ENCODE measurements around the gene SGK2. TPM values are rescaled to one million over a fixed set of nuclear protein-coding genes. Genes with fewer than 3 reads are reported as not detected.

SGK2 gene
- total and polyA plus RNA-seq, 2 experiments from 2014 or later: 0.42 TPM; not detected in 1

DNA sequence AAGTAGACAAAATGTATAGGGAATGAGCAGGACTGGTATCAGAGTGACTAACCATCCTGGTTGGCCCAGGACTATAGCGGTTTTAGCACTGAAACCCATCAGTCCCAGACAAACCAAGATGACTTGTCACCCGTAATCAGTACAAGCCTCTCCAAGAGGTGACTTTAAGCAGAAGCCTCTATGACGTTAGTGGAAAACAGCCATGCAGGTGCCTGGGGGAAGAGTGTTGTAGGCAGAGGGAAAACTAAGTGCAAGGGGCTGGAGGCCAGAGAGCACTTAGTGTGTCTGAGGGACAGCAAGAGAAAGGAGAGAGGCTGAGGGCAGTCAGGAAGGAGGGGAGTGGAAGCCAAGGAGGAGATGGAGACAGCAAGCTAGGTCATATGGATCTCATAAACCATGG lies 2.1 kb downstream of the SGK2 start (continued):
- TF ChIP-seq CTCF (conservative IDR thresholded peaks at IDR 0.05; ENCODE audit: low read depth in 2 of 2) (no peak), ZNF331 (CRISPR knock-in tag; IDR thresholded peaks at IDR 0.05; ENCODE audit: low read depth) (no peak), STAT1 (IDR thresholded peaks at IDR 0.05; ENCODE audit: unreplicated experiment) (no peak), EZH2 (IDR thresholded peaks at IDR 0.05; ENCODE audit: low read depth, unreplicated experiment) (no peak), EZH2phosphoT487 (IDR thresholded peaks at IDR 0.05; ENCODE audit: unreplicated experiment) (no peak)

GRCh38 chr20:43563429-43563828 lies 4.6 kb downstream of the SGK2 start:
- no peaks in the 10 kb centered on the region for H4K20me1 ChIP-seq (replicated peaks; ENCODE audit: insufficient read depth)
- Mint-ChIP-seq H3K9me3 (no peaks in the 10 kb centered on the region), H3K27ac (no peak overlapping the region), H3K36me3 (ENCODE audit: low read depth) (no peaks in the 10 kb centered on the region), H3K27me3 (ENCODE audit: insufficient read depth, low read depth, poor library complexity) (peaks cover 6% of the 10 kb centered on the region), H3K4me3 (no peak overlapping the region), H3K4me1 (no peaks in the 10 kb centered on the region)
- no peak overlapping the region for H3K4me2 ChIP-seq
- H3K79me2 ChIP-seq (replicated peaks; ENCODE audit: insufficient read depth): no peaks in the 10 kb centered on the region
- H3K4me1 ChIP-seq (ENCODE audit: insufficient read depth): no peaks in the 10 kb centered on the region
- H3K9me2 ChIP-seq (ENCODE audit: insufficient read depth): no peaks in the 10 kb centered on the region
- no peaks in the 10 kb centered on the region for H3K36me3 ChIP-seq (ENCODE audit: insufficient read depth)
- DNase-seq (ENCODE audit: low spot score): no peak
- no peak for ATAC-seq
- H3K27ac ChIP-seq (ENCODE audit: low read depth): no peak overlapping the region
- H3K4me3 ChIP-seq: no peak overlapping the region
- H3K27me3 ChIP-seq (ENCODE audit: insufficient read depth): no peaks in the 10 kb centered on the region
- no peaks in the 10 kb centered on the region for H3F3A ChIP-seq (replicated peaks; ENCODE audit: low read depth)
- TF ChIP-seq CTCF (conservative IDR thresholded peaks at IDR 0.05; ENCODE audit: low read depth in 2 of 2) (0 out of 4 replicates have a peak, but pooled peaks of 1 of the 2 experiments have one; percentile 12), POLR2AphosphoS5 (IDR thresholded peaks at IDR 0.05; ENCODE audit: low read depth) (no peak)
- H2AFZ ChIP-seq: no peak overlapping the region

DNA sequence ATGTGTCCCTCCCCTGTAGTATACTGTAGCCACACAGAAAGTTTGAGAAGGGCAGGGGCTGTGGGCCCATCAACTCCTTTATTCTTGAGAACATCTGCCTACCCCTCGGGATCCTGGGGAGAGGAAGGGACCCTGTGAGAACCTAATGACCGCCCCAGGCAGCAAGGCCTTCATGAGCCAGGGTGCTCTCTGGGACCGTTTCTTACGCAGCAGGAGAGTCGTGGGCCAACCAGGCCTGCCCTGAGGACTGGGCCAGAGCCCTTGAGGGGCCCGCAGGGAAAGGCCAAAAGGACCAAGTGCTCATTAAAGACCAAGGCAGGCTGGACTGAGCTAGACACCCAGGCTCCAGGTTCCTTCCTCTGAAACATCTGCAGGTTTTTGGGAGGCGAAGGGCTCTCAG lies 5.2 kb downstream of the SGK2 start:
- Histone ChIP-seq H3K9me2 (ENCODE audit: insufficient read depth) (no peaks in the 10 kb centered on the region), H4K20me1 (replicated peaks; ENCODE audit: insufficient read depth) (no peaks in the 10 kb centered on the region), H3K27me3 (ENCODE audit: insufficient read depth) (no peaks in the 10 kb centered on the region), H3K4me1 (ENCODE audit: insufficient read depth) (no peaks in the 10 kb centered on the region), H3K27ac (ENCODE audit: low read depth) (no peak overlapping the region), H3K4me2 (no peak overlapping the region), H3K36me3 (ENCODE audit: insufficient read depth) (no peaks in the 10 kb centered on the region), H3K79me2 (replicated peaks; ENCODE audit: insufficient read depth) (no peaks in the 10 kb centered on the region), H3K4me3 (no peak overlapping the region), H3F3A (replicated peaks; ENCODE audit: low read depth) (no peaks in the 10 kb centered on the region), H2AFZ (no peak overlapping the region)
- Mint-ChIP-seq H3K4me3 (no peak overlapping the region), H3K36me3 (ENCODE audit: low read depth) (no peaks in the 10 kb centered on the region), H3K27ac (no peak overlapping the region), H3K4me1 (no peaks in the 10 kb centered on the region), H3K9me3 (no peaks in the 10 kb centered on the region), H3K27me3 (ENCODE audit: insufficient read depth, low read depth, poor library complexity) (peaks cover 3% of the 10 kb centered on the region)
- ATAC-seq (no peak), DNase-seq (ENCODE audit: low spot score) (no peak)
- TF ChIP-seq CREB1 (CRISPR knock-in tag; IDR thresholded peaks at IDR 0.05; ENCODE audit: low read depth) (no peak), JUNB (IDR thresholded peaks at IDR 0.05; ENCODE audit: unreplicated experiment) (no peak), CTCF (conservative IDR thresholded peaks at IDR 0.05; ENCODE audit: low read depth in 2 of 2) (no peak), ZNF331 (CRISPR knock-in tag; IDR thresholded peaks at IDR 0.05; ENCODE audit: low read depth) (no peak), ZNF114 (CRISPR knock-in tag; IDR thresholded peaks at IDR 0.05) (no peak), ETS1 (IDR thresholded peaks at IDR 0.05) (no peak), EZH2phosphoT487 (IDR thresholded peaks at IDR 0.05; ENCODE audit: unreplicated experiment) (no peak), STAT1 (IDR thresholded peaks at IDR 0.05; ENCODE audit: unreplicated experiment) (no peak)
- TF ChIP-seq, protein P1, sequence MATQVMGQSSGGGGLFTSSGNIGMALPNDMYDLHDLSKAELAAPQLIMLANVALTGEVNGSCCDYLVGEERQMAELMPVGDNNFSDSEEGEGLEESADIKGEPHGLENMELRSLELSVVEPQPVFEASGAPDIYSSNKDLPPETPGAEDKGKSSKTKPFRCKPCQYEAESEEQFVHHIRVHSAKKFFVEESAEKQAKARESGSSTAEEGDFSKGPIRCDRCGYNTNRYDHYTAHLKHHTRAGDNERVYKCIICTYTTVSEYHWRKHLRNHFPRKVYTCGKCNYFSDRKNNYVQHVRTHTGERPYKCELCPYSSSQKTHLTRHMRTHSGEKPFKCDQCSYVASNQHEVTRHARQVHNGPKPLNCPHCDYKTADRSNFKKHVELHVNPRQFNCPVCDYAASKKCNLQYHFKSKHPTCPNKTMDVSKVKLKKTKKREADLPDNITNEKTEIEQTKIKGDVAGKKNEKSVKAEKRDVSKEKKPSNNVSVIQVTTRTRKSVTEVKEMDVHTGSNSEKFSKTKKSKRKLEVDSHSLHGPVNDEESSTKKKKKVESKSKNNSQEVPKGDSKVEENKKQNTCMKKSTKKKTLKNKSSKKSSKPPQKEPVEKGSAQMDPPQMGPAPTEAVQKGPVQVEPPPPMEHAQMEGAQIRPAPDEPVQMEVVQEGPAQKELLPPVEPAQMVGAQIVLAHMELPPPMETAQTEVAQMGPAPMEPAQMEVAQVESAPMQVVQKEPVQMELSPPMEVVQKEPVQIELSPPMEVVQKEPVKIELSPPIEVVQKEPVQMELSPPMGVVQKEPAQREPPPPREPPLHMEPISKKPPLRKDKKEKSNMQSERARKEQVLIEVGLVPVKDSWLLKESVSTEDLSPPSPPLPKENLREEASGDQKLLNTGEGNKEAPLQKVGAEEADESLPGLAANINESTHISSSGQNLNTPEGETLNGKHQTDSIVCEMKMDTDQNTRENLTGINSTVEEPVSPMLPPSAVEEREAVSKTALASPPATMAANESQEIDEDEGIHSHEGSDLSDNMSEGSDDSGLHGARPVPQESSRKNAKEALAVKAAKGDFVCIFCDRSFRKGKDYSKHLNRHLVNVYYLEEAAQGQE (IDR thresholded peaks at IDR 0.05; ENCODE audit: unreplicated experiment): no peak

Data from GM23338 (cell line).